Measurements from ENCODE around the gene RGP1. TPM values are rescaled to one million over a fixed set of nuclear protein-coding genes. Genes with fewer than 3 reads are reported as not detected.
A peak's percentile ranks its signal among the peaks of the same experiment; 100 is the strongest.

RGP1 gene
- total and polyA plus RNA-seq, 9 of the 15 experiments (the other 6 are each of a cell fraction or from before 2014, with no cell fraction given), result 0.42 to 13.8 (median 6.7) TPM

DNA sequence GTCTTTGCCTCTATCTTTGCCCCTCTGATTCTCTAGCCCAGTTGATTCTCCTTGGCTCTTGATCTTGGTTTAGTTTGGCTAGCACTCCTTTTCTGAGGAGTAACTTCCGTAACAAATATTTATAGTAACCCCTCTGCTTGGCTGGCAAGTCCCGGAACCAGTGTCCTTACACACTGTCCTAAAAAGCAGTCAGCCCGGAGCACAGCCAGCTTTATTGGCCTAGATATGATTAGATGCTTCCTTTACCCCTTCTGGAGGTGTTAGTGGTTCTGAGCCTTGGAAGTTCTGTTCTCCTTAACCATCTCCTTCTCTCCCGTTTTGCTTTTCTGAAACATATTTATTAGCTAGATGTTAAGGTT, 22.0 kb downstream of the RGP1 start (continued):
- TF ChIP-seq ILF3 (IDR thresholded peaks at IDR 0.05; ENCODE audit: borderline replicate concordance) (no peak), ZNF717 (CRISPR knock-in tag; IDR thresholded peaks at IDR 0.05) (no peak), STAG1 (CRISPR knock-in tag; IDR thresholded peaks at IDR 0.05; ENCODE audit: borderline replicate concordance) (no peak)
- TF ChIP-seq, protein P1, sequence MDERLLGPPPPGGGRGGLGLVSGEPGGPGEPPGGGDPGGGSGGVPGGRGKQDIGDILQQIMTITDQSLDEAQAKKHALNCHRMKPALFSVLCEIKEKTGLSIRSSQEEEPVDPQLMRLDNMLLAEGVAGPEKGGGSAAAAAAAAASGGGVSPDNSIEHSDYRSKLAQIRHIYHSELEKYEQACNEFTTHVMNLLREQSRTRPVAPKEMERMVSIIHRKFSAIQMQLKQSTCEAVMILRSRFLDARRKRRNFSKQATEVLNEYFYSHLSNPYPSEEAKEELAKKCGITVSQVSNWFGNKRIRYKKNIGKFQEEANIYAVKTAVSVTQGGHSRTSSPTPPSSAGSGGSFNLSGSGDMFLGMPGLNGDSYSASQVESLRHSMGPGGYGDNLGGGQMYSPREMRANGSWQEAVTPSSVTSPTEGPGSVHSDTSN (CRISPR knock-in tag; IDR thresholded peaks at IDR 0.05; ENCODE audit: low read depth), result no peak
- TF ChIP-seq, protein P1 (tag; conservative IDR thresholded peaks at IDR 0.05; ENCODE audit: low read depth), result no peak

DNA sequence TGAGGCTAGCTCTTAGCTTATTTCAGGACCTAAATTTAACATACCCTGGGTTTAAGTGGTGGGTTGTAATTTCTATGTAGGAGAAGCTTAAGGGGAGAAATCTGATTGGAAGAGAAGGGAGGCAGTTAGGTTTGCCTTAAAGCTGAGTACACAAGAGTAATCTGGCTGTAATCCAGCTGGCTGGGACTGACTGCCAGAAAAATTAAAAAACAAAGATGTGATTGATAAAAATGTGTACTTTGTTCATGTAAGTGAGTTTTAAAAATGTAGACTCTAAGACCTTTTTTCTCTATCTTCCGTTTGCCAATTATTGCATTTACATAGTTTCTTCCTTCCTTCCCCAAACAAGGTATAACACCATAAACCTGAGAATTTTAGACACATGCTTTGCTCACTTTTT, 22.4 kb downstream of the RGP1 start:
- peak; percentile 35 for FAIRE-seq
- H3K36me3 ChIP-seq (ENCODE audit: control insufficient read depth, insufficient read depth, low read length), result 0 out of 3 replicates have a peak, but pooled peaks cover 4% of the 10 kb centered on the region
- intact Hi-C loops (cut with micrococcal nuclease), result no loop called here
- peaks cover 6 to 23% of the 10 kb centered on the region in 2 experiments; a peak in 4 of 5 replicates for H3K4me1 ChIP-seq (replicated peaks in 1 of 2; ENCODE audit: control insufficient read depth in 2 of 2, insufficient read depth in 2 of 2, low read length in 2 of 2)
- H3K9ac ChIP-seq (ENCODE audit: insufficient read depth in 1 of 2, low read depth in 2 of 2, low read length in 2 of 2), result no peak overlapping the region
- peaks cover 14% of the 10 kb centered on the region for H3K79me2 ChIP-seq (ENCODE audit: control insufficient read depth, insufficient read depth, low read length)
- no peak overlapping the region for H2AFZ ChIP-seq (ENCODE audit: low read depth, low read length)
- ChIA-PET POLR2A (interaction anchor here (0.6 to 1.8 kb wide), 5 partner anchors 9 to 353 kb away, joined by 3 to 5 read pairs (median 3); partner anchors contain the start of genes GBA2 and RGP1), CTCF (ENCODE audit: low intra/inter-chr PET ratio) (no interaction called here)
- no peak overlapping the region for H3K4me2 ChIP-seq (ENCODE audit: insufficient read depth, low read length)
- 0% methylated on average over 1 of the region's 1 CpG for WGBS (ENCODE audit: insufficient coverage, low coverage, missing lambda C conversion rate)
- H3K27me3 ChIP-seq (ENCODE audit: control insufficient read depth in 2 of 2, insufficient read depth in 2 of 2, low read length in 2 of 2), result no peaks in the 10 kb centered on the region
- no peaks in the 10 kb centered on the region for H3K9me1 ChIP-seq (ENCODE audit: control insufficient read depth, insufficient read depth, low read length)
- peak; percentile 22 to 52 (median 34) for DNase-seq (ENCODE audit: extremely low read depth in 1 of 4, low spot score in 3 of 4)
- no peak overlapping the region for H3K4me3 ChIP-seq
- H4K20me1 ChIP-seq (replicated peaks; ENCODE audit: control insufficient read depth, insufficient read depth, low read length), result no peaks in the 10 kb centered on the region
- peak overlapping the region; percentile 48; the same call in 1 of the 3 replicates for H3K27ac ChIP-seq (ENCODE audit: extremely low read depth, low read depth, low read length)
- no peaks in the 10 kb centered on the region for H3K9me3 ChIP-seq (replicated peaks; ENCODE audit: control insufficient read depth, insufficient read depth, low read depth, low read length)
- TF ChIP-seq DPF2 (IDR thresholded peaks at IDR 0.05) (0 out of 2 replicates have a peak, but pooled peaks have one; percentile 17), BACH1 (tag; IDR thresholded peaks at IDR 0.05) (no peak), NFIC (IDR thresholded peaks at IDR 0.05) (peak; percentile 76), TAL1 (IDR thresholded peaks at IDR 0.05) (0 out of 2 replicates have a peak, but pooled peaks have one; percentile 17), SMARCA4 (IDR thresholded peaks at IDR 0.05) (0 out of 2 replicates have a peak, but pooled peaks have one; percentile 21), RFX1 (IDR thresholded peaks at IDR 0.05) (no peak), CBFA2T3 (IDR thresholded peaks at IDR 0.05) (0 out of 2 replicates have a peak, but pooled peaks have one; percentile 10), CC2D1A (IDR thresholded peaks at IDR 0.05) (no peak), FOXA3 (CRISPR knock-in tag; conservative IDR thresholded peaks at IDR 0.05 in 1 of 2, IDR thresholded peaks at IDR 0.05 in 1 of 2) (peak in 1 of 2 experiments; percentile 73; a peak in 3 of 4 replicates), FOXA1 (IDR thresholded peaks at IDR 0.05; ENCODE audit: borderline replicate concordance) (0 out of 2 replicates have a peak, but pooled peaks have one; percentile 26)
- no TSS peak for BruUV-seq (replicated peaks)
- ATAC-seq, result peak; percentile 34; the same call in 1 of the 3 replicates
- in situ Hi-C loops (cut with MboI), result no loop called here
